Dedifferentiated amniotic fluid mesenchymal stem cell (primary cell): Measurements from ENCODE around the gene PLCB4.
"Not testable (repeated sequence)": the region's sequence is repeated elsewhere in the genome, so short reads cannot be mapped to it uniquely, and the experiment has no call there.

ENCODE experiments used
- DNase-seq: peaks from one replicate; pipeline ENCODE4 v3.0.0-alpha.2; 2016; ENCODE audit errors: extremely low spot score

PLCB4 gene

GRCh38 chr20:9141921-9142320 lies 73.0 kb downstream of the PLCB4 start:
- no peak for DNase-seq

DNA sequence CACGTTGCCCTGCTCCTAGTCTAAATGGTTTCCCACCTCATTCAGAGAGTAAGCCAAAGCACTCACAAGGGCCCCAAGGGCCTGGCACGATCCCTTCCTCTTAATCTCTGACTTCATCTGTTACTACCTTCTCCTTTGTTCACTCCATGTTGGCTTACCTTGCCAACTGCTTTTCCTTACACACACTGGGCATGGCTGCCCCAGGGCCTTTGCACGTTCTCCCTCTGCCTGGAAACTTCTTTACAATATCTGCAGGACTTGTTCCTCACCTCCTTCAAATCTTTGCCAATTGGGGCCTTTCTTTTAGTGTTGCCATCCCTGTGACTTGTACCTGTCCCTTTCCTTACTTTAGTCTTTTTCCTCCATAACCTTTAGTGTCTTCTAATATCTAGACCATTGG lies 73.9 kb downstream of the PLCB4 start:
- no peak for DNase-seq

GRCh38 chr20:9143926-9144325 lies 75.0 kb downstream of the PLCB4 start:
- no peak for DNase-seq

DNA sequence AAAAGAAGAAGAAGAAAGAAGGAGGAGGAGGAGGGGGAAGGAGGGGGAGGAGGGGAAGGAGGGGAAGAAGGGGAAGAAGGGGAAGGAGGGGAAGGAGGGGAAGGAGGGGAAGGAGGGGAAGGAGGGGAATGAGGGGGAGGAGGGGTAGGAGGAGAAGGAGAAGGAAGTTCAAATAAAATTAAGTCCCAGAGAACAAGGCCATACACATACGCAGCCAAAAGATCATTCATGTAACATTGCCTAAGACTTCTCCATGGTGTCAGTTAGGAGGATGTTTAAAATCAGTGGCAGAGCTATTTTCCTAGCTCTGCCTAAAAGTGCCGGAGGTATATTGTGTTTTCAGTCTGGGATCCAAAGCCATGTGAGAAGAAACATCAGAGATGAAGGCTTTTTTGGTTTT lies 75.8 kb downstream of the PLCB4 start:
- no peak for DNase-seq

- DNase-seq: no peak
Measured at GRCh38 chr20:9145142-9145541, 76.3 kb downstream of the PLCB4 start.

- no peak for DNase-seq
Measured at GRCh38 chr20:9146649-9147048, 77.8 kb downstream of the PLCB4 start.

DNA sequence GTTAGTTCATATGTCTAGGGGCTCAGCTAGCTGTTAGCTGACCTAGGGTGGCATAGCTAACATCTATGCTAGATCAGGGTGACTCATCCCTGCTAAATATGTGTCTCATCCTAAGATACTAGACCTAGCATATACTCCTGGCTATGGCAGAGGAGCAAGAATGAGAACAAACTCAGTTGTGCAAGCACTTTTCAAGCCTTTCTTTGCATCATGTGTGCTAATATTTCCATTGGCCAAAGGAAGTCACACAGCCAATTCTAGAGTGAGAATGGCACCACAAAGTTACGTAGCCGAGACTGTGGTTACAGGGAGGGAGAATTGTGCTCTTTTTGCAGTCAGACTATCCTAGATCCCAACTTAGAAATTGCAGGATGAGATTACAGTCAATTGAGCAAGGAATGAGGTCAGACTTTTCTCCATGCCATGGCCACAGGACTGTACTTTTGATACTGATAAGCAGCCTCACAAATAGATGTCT lies 78.7 kb downstream of the PLCB4 start:
- DNase-seq: no peak

DNA sequence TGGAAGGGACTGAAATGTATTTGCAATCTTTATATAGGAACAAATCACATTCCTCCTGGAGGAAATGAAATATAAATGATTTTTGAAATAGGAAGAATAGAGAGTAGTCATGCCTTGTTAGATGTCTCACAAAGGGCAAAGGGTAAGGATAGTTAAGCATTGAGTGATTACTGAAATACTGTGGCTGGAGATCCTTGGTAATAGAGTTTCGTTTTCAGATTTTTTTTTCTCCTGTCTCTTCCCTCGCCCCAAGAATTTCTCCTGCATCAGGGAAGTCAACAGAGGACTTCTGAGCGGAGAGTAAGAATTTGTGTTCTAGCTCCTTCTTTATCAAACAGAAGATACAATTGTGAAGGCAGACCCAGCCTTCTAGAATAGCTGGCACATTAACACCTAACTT lies 79.4 kb downstream of the PLCB4 start:
- DNase-seq: no peak

DNA sequence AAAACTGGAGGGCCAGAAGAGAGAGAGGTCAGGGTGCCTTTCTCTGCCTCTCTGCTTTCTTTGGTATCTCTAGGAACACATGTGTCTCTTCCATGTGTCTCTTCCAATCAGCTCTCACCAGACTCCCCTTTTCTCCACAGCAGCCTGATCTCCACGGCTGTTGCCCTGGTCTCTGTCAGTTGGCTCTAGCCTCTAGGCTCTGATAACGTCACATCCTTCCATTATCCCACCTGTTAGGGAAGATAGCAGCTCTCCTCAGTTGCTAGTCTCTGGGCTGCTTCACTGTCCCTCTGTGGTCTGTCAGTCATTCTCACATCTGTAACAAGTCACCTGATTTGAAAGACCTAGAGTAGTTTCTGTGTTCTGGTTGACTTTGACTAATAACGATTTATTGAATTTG lies 80.2 kb downstream of the PLCB4 start:
- no peak for DNase-seq

GRCh38 chr20:9149796-9150195 lies 80.9 kb downstream of the PLCB4 start:
- no peak for DNase-seq

GRCh38 chr20:9150679-9151078 lies 81.8 kb downstream of the PLCB4 start:
- DNase-seq: no peak

DNA sequence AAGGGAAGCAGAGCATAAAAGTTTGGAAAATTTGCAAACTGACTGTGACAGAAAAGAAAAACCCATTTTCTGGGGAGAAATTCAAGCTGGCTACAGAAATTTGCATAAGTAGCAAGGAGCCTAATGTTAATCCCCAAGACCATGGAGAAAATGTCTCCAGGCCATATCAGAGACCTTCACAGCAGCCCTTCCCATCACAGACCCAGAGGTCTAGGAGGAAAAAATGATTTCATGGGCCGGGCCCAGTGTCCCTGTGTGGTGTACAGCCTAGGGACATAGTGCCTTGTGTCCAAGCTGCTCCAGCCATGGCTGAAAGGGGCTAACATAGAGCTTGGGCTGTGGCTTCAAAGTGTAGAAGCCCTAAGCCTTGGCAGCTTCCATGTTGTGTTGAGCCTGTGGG lies 83.3 kb downstream of the PLCB4 start:
- DNase-seq: not testable (repeated sequence)

GRCh38 chr20:9154464-9155024 lies 85.7 kb downstream of the PLCB4 start:
- DNase-seq: no peak

DNA sequence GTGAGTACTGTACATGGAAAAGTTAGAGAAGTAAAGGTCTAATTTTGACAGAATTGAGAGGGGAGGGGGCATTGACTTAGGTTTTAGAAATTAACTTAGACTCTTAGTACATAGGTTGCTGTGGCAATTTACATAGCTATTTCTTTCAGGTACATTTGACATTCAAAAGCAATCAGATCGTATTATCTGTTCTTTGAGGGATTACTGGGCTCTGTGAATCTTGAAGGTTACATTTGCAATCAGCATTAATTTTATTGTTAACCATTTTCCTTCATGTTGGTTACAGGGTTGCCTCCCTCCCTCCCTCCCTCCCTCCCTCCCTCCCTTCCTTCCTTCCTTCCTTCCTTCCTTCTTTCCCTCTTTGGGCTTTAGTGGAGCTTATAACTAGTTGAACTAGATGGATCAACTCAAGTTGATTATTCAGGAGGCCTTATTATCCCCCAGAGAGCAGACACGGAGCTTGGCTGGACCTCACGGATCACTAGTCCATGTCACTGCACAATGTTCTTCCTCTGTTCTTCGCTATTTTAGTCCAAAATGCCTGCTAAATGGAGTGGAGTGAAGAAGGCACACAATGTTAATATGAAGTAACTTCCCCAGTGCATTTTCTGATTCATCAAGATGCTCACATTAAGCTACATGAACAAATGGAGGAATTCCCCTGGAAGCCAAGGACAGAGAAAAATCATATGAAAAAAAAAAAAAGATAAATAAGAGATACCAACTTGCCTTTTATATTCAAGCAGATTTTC lies 87.8 kb downstream of the PLCB4 start:
- DNase-seq: no peak

- no peak for DNase-seq
Measured at GRCh38 chr20:9160331-9160730, 91.4 kb downstream of the PLCB4 start.

GRCh38 chr20:9160757-9161156 lies 91.9 kb downstream of the PLCB4 start:
- DNase-seq: peak; percentile 29

- no peak for DNase-seq
Measured at GRCh38 chr20:9161311-9161710, 92.4 kb downstream of the PLCB4 start.

GRCh38 chr20:9163251-9163650 lies 94.4 kb downstream of the PLCB4 start:
- DNase-seq: no peak

GRCh38 chr20:9163995-9164394 lies 95.1 kb downstream of the PLCB4 start:
- no peak for DNase-seq

DNA sequence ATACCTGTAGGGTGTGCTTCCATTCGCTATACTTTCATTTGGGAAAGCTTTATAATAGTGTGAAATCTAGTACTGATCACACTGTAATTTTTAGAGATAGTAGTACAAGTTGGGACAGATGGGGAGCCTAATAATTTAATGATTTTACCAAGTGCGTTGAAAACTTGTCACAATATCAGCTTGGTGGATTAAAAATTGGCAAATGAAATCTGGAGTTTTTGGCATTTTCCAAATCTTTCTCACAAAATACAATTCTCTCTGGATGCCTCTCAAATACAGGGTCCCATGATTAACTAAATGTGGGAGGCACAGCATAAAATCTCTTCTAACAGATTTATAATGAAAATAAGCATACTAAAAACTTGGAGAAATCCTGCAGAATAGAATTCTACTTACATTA lies 96.4 kb downstream of the PLCB4 start:
- no peak for DNase-seq

GRCh38 chr20:9166153-9166780 lies 97.4 kb downstream of the PLCB4 start:
- DNase-seq: no peak

GRCh38 chr20:9169409-9169808 lies 100.5 kb downstream of the PLCB4 start:
- no peak for DNase-seq

GRCh38 chr20:9172851-9173250 lies 104.0 kb downstream of the PLCB4 start:
- DNase-seq: no peak
